Right forelimb (tissue), 1 donor: ENCODE measurements around the gene CREB5.
A peak's percentile ranks its signal among the peaks of the same experiment; 100 is the strongest.
"Not testable (repeated sequence)": the region's sequence is repeated elsewhere in the genome, so short reads cannot be mapped to it uniquely, and the experiment has no call there.

Experiments used
- DNase-seq: peaks from one replicate; pipeline ENCODE4 v3.0.0-alpha.2; 2018

CREB5 gene, protein sequence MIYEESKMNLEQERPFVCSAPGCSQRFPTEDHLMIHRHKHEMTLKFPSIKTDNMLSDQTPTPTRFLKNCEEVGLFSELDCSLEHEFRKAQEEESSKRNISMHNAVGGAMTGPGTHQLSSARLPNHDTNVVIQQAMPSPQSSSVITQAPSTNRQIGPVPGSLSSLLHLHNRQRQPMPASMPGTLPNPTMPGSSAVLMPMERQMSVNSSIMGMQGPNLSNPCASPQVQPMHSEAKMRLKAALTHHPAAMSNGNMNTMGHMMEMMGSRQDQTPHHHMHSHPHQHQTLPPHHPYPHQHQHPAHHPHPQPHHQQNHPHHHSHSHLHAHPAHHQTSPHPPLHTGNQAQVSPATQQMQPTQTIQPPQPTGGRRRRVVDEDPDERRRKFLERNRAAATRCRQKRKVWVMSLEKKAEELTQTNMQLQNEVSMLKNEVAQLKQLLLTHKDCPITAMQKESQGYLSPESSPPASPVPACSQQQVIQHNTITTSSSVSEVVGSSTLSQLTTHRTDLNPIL

DNA sequence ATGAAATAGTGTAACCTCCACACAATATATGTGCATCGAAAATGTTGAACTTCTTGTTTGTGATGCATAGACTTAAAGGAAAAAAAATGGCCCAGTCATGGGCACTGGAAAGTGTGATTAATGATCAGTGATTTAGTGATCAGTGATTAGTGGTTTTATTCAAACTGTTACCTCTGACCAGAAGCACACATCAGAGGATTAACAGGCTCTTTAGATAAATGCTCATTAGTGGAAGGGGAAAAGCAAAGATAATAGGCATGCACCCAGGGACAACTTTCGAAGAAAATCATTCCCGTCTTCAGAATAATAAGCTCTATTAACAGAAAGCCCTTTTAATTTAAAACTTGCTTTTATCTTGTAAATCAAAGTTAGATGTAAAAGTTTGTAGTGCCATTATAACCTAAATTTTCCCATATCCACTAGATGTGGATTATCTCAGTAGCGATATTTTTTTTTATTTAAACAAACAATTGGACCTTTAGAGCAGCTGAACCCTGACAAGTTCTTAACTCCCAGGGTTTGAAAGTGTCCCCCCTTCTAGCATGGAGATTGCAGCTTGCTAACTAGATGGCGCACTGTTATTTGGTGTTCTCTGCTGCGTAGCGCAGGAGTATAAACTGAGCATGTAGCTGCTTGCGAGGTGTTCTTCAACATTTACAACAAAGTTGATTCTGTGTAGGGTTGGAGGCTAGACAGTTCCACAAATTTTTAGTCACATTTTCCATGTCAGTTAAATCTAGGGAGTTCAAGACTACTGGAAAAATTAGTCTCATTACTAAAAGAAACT lies at the start of gene CREB5:
TSS of gene CREB5 (plus strand) at position 643 of the 787 bp plus-strand sequence. CDS start 397 bp downstream, outside the sequence.
- no peak for DNase-seq

DNA sequence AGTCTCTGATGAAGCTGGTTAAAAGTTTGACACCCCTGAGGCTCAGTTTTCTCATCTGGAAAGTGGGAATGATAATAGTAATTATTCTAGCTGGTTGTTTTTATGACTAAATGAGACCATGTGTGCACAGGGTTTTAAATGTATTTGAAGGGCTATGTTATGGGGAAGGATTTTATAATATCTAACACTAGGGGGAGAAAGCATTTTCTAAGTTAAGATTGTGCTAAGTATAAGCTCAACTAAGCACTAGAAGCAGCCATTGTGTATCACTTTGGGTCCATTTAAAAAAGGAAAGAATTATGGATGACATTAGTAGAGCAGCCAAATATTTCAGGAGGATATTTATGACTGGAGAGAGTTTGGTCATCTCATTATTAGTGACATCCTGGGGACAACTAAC lies 49.5 kb upstream of the CREB5 start:
- DNase-seq = no peak

DNA sequence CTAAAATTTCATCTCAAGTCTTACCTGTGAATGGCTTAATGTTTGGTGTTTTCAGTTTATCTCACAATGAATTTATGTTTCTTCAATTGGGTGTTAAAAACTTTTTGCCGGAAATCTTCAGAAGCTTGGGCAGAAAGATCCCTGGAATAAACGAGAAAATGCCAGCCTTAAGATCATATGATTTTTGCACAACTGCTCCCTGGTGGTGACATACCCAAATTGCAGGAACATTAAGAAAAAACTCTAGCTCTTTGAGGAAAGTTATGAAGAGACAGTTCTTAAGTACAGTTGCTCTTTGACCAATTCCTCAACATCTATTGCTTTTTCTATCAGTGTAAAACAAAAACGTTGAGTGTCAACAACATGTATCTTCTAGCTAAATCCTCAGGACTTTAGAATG lies 48.2 kb upstream of the CREB5 start:
- no peak for DNase-seq

DNA sequence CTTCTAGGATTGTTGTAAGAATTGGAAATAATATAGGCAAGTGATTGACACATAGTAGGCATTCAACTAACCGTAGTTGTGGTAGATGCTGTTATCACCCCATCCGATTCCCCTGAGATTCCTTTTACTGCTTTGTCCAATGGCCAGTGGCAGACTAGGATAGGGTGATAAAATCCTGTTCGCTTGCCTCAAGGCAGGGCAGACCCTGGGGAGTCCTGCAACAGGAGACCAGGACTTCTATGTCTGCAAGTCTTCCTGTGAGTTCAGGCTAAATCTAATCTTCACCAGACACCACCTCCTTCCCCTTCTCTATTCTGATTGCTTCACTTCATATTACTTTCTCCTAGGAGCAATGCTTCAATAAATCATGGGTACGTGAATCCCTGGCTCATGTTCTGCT lies 42.8 kb upstream of the CREB5 start:
- DNase-seq = no peak

DNA sequence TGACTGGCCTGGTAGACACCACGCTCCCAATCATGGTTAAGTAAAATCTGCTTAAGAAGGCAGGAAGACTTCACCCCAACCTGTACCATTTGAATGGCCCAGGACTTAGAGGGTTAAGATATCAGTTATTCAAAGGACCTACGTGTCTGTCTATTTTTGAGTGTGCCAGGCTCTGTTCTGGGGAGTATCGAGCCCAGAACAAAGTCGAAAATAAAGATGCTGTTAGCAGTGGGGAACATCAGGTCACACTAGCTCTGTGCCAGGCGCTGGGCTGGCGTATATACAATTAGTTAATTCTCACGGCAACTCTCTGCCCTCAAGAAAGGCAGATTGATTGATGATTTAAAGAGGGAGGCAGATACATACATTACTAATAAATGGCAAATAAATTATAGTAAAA lies 40.5 kb upstream of the CREB5 start:
- DNase-seq = no peak

DNA sequence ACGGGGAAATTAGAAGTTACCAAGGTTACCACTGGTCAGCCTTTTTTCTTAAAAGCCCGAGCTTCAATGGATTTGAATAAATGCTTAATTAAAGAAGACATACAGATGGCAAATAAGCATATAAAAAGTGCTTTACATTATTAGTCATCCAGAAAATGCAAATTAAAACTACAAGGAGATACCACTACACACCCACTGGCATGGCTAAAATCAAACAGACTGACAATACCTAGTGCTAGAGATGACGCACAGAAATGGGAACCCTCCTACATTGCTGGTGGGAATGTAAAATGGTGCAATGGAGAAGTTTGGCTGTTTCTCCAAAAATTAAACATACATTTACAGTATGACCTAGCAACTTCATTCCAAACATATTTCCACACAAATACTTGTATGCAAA lies 38.3 kb upstream of the CREB5 start:
- no peak for DNase-seq

DNA sequence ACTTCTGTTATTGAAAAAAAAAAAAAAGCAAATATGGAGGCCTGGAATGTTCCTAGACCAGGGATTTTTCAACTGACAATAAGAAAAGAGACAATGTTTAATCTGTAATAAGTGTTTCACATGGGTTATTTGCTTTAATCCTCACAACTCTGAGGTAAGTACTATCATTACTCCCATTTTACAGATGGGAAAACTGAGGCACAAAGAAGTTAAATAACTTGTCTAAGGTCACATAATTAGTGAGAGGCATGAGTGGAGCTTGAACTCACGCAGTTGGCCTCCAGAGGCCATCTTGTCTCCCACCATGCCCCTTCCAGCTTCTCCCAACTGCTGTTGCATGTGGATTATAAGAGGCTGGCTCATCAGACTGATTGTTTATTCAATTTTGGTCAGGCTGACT lies 36.6 kb upstream of the CREB5 start:
- no peak for DNase-seq

DNA sequence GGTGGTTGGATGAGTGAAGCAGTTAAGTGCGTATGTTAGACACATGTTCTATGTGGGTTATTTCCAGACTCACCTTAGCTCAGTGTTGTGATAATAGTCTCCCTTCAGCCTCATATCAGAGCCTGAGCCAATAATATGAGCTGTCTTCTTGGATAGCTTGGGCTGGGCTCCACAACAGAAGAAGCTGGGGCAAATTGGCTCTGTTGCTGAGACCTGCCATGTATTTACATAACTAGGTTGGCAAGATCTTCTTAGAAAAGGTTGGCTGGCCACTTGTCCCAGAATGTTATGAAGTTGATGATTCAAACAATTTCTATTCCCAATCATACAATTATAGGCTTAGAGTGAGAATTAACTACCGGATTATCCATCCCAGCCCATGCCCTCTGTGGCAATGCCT lies 35.7 kb upstream of the CREB5 start:
- DNase-seq = no peak

DNA sequence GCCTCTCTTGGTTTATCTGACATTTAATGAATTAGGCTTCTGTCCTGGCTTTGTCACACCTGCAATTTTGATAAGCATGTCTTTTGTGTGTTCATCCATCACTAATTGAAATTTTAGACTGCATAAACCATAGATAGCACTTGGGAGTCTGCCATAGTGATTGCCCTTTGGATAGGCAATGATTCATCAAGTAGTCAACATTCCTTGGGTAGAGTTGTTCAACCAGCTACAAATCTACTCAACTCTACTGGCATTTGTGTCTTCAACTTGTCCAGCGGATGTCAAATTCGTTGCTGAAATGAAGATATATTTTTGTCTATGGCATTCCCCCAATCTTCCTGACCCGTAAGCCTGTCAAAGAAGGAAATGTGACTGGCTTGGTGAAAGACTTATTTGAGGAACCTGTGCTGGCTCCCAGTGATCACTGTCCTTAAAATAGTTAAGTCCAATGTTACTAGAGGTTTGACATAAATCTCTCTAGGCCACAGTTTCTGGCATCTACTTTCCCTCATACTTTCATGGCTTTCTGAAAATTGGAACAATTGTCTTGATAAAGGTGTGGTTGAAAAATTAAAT lies 33.7 kb upstream of the CREB5 start:
- no peak for DNase-seq

DNA sequence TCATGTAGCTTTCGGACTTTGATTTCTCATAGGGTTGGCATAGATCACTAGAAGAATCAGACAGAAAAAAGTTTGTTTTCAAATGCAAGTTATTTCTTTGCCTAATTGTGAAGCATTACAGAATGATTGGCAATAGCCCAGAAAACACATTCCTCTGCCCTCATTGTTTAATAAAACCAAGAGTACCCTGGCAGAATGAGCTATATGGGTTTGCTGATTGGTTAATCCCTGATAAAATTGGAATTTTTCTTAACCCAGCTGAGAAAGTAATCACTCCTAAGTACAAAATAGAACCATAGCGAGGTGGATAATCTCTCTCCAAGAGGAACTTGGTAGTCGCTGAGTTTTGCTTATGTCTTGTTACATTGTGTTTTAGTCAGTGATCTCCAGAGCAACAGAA lies 30.9 kb upstream of the CREB5 start:
- DNase-seq = no peak

DNA sequence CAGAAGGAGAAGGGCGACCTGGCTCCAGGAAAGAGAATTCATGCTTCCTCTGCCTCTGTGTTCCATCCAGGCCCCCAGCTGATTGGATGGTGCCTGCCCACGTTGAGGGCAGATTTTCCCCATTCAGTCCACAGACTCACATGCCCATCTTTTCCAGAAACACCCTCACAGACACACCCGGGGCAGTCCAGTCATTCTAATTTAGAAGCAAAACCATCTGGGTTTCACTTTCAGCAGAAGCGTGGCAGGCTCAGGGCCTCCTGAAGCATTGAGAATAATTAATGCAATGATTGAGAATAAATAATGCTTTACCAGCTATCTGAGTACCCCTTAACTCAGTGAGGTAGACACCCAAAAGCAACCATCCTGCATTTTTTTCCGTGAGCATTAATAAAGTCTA lies 30.2 kb upstream of the CREB5 start:
- no peak for DNase-seq

DNA sequence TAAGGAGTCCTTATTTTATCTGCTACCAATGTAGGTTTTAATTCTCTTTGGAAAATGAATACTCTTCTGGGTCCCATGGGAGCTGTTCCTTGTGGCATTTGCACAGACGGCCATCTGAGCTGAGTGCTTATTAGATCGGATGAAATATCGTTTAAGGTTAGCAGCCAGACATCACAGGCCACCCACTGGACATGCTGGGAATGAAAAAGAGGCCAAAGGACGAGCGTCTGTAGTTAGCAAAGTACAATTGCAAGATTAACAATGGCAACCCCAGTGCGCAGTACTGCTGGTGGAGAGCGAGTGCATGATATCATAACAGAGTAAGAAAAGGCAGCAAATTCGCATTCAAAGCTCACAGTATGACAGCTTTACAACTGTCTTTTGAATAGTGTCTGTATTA lies 28.3 kb upstream of the CREB5 start:
- DNase-seq = no peak

DNA sequence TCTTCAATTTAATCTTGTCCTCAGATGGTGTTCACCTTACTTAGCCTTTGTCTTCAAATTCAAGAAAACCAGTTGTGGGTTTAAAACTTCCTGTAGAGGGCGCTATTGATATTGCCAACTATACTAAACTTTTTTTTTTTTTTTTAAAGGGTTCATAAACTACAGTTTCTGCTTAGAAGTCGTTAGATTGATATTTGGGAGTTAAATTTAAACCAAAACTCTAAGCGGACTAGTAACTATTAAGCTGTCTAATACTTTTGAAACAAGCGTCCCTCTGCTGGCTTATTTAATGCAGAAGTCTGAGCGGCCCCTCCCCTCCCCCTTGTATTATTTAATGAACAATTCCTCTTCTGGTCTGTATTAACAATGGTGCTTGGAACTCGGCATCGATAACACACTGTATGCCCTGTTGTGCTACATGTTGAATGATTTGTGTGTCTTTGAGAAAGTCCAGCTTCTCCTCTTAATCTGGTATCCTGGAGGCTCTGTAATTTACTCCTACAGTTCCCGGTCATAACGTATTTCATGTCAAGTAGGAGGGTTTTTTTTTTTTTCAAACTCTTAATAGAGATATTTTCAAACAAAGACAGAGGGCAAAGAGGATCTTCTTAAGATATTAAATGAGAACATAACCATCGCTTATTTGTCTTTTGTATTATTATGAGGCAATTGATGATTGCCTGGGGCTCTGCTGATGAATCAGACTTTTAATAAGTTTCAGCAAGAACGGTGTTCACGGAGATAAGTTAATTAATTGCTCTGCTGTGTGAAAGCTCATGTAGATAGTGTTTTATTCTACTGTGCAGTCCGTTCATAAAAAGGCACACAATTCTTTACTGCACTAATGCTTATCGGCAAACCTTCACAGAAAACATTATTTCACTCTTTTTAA lies 22.6 kb upstream of the CREB5 start:
- peak; percentile 64 for DNase-seq

DNA sequence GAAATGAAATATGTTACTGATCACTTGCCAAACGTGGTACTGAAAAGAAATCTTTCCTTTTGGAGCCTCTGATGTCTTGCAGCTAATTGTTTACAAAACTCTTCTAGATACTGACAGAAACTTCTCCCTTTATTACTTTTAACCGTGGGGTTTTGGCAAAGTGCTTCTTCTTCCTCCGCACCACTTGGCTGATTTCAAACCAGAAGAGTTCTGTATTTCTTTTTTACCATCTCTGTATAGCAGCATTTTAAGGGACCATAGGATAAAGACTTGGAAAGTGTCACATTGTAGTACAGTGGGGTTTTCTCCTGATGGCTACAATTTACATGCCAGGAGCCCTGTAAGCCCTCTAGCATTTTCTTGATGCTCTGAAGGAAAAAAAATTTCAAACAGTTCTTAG lies 21.9 kb upstream of the CREB5 start:
- no peak for DNase-seq

DNA sequence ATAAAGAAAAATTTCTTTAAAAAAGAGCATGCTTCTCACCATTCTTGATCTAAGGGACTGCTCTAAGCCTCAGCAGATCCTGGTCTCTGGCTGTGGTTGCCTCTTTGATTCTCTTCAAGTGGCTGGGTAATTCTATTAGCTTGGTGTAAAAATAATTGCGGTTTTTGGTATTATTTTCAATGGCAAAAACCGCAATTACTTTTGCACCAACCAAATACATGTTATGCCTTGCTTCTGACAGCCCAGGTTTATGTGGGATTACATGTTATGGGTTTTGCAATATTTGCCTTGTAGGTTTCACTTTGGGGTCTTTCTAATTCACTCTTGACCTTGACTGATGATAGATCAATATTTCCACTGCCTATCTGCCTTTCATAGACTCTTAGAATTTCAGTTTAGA lies 20.0 kb upstream of the CREB5 start:
- no peak for DNase-seq

DNA sequence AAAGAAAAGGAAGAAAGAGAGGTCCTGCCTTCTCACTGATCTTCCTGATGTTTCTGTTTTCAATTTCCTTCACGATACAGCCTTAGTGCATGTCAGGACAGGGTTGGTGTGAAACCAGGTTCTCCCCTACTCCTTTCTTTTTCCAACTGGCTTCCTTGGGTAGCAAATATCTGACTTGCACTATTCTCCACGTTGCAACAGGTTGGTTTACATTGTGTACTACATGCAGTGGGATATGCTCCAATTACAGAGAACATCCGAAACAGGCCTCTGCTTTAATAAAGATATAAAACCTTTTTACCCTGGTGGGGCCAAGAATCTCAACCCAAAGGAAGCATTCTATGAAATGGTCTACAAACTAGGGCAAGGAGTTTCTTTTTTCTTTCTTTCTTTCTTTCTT lies 16.9 kb upstream of the CREB5 start:
- DNase-seq = no peak

DNA sequence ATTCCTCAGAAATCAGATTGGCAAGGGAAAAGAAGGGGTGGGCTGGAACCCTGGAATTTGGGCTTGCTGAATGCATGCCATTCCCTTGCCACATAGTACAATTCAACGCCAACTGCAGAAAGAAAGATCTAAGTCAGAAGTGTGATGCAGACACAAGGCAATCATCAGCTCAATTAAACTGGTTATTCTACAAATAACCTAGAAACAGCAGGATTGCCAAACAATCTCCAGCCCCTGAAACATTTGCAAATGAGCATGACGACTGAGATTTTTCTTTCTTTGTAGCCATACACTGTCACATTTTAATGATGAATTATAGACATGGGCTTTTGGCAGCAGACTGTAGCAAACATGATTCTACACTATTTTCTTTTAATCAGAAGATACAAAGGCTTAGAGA lies 16.5 kb upstream of the CREB5 start:
- DNase-seq = no peak

DNA sequence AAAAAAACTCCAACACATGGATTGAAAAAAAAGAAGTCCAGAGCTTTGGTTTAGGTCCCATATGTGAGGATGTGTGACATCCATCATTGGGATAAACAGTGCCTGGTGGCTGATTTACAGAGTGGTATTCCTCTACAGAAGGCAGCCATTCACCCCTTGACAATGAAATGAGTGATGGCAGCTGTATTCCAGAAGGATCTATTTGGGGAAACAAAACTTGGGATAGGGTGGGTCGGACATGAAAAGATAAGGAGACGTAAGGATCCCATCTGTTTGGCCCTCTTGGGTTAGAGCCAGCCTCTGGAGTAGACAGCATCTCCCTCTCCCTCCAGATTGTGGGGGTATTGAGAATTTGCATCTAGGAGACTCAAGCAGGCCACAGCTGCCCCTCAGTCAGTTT lies 15.2 kb upstream of the CREB5 start:
- no peak for DNase-seq

DNA sequence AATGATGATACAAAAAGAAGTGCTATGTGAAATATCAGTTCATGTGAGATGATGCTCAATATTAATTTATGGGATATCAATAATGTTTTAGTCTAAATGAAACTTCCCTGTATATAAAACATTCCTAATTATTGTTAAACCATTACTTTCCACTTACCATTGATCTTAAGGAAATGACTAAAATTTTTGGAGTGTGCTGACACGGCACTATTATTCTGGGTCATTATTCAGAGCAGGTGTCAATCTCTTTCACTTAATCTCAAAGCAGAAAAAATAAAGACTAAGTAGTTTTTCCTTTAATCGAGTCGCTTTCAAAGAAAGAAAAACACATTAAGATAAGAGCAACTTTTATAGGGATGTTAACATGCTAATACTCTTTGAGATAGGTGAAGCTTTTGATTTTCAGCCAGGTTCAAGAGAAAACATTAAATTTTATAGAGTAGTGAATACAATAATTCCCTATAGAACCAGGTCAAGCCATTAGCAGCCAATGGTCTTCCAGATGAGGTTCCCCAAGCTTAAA lies 11.4 kb upstream of the CREB5 start:
- no peak for DNase-seq

DNA sequence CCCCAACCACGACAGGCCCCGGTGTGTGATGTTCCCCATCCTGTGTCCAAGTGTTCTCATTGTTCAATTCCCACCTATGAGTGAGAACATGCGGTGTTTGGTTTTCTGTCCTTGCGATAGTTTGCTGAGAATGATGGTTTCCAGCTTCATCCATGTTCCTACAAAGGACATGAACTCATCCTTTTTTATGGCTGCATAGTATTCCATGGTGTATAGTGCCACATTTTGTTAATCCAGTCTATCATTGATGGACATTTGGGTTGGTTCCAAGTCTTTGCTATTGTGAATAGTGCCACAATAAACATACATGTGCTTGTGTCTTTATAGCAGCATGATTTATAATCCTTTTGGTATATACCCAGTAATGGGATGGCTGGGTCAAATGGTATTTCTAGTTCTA lies 10.8 kb upstream of the CREB5 start:
- DNase-seq = not testable (repeated sequence)

DNA sequence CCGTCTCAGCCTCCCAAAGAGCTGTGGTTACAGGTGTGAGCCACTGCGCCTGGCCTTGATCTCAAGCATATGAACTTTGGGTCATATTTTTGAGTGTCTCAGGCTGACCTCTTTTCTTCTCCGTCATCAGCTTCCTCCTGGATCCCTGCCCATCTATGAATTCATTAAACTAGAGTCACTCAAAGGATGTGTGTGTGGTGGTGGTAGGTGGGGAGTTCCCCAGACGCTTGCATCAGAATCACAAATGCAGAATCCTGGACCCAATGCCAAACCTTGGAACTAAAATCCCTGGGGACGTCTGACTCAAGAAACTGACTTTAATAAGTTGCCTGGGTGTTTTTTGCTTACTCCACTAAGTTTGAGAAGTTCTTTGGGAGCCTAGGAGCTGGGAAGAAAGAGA lies 6.7 kb upstream of the CREB5 start:
- DNase-seq = no peak

DNA sequence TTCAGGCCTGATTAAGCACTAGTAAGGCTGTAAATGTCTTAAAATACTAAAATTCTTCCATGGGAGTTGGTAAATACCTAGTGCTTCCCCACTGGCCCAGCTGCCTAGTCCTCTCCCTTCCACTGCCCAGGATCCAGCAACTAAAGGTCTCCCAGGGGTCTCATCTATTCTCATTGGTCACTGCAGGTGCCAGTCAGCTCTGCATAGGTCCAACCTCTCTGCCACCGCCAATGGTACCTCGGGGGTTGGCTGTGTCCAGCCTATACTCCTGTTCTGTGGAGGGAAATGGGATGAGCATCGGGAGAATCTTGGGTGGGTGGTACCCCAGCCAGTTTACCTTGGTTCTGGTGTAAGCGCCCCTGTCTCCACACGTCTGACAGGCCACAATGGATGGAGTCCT lies 6.1 kb upstream of the CREB5 start:
- no peak for DNase-seq

DNA sequence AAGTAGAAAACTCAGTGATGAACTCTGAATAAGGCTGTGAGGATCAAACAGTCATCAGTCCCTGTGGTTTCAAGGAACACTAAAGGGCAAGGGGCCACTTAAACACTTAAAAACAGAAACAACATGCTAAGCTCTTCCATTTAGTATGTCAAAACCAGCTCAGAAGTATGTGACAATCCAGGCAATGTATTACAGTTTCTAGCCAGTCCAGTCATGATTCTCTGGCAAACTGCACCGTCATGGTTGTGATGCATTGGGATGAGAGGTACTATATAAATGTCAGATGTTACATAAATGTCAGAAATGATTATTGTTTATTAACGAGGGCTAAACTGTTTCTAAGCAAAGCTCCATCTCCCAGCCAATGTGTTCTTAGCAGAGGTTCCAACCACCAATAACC lies 4.7 kb upstream of the CREB5 start:
- DNase-seq = no peak
